ENCODE measurements around the gene KCNH1. TPM values are rescaled to one million over a fixed set of nuclear protein-coding genes. Genes with fewer than 3 reads are reported as not detected.

Gene KCNH1
- total and polyA plus RNA-seq, 10 of the 15 experiments (the other 5 are each of a cell fraction or from before 2014, with no cell fraction given), result 0.02 to 0.04 (median 0.04) TPM; not detected in 7

GRCh38 chr1:210684466-210685294 is 449.3 kb downstream of the KCNH1 start (continued):
- no peak for TF ChIP-seq TCF7 (IDR thresholded peaks at IDR 0.05; ENCODE audit: borderline replicate concordance)
- TF ChIP-seq SRF (IDR thresholded peaks at IDR 0.05; ENCODE audit: low read depth in 2 of 2, low read length in 2 of 2), result no peak
- TF ChIP-seq SKIL (IDR thresholded peaks at IDR 0.05; ENCODE audit: low read depth, poor library complexity, severe bottlenecking), result peak; percentile 15
- no peak for TF ChIP-seq BRCA1 (IDR thresholded peaks at IDR 0.05; ENCODE audit: low read depth, low read length)
- peak; percentile 60; the same call in 1 of the 2 replicates for TF ChIP-seq RELB (IDR thresholded peaks at IDR 0.05; ENCODE audit: low read depth)
- no peak for TF ChIP-seq CBFB (IDR thresholded peaks at IDR 0.05; ENCODE audit: low read depth)
- TF ChIP-seq IRF4 (IDR thresholded peaks at IDR 0.05; ENCODE audit: low read depth, low read length), result no peak
- TF ChIP-seq, protein P1, sequence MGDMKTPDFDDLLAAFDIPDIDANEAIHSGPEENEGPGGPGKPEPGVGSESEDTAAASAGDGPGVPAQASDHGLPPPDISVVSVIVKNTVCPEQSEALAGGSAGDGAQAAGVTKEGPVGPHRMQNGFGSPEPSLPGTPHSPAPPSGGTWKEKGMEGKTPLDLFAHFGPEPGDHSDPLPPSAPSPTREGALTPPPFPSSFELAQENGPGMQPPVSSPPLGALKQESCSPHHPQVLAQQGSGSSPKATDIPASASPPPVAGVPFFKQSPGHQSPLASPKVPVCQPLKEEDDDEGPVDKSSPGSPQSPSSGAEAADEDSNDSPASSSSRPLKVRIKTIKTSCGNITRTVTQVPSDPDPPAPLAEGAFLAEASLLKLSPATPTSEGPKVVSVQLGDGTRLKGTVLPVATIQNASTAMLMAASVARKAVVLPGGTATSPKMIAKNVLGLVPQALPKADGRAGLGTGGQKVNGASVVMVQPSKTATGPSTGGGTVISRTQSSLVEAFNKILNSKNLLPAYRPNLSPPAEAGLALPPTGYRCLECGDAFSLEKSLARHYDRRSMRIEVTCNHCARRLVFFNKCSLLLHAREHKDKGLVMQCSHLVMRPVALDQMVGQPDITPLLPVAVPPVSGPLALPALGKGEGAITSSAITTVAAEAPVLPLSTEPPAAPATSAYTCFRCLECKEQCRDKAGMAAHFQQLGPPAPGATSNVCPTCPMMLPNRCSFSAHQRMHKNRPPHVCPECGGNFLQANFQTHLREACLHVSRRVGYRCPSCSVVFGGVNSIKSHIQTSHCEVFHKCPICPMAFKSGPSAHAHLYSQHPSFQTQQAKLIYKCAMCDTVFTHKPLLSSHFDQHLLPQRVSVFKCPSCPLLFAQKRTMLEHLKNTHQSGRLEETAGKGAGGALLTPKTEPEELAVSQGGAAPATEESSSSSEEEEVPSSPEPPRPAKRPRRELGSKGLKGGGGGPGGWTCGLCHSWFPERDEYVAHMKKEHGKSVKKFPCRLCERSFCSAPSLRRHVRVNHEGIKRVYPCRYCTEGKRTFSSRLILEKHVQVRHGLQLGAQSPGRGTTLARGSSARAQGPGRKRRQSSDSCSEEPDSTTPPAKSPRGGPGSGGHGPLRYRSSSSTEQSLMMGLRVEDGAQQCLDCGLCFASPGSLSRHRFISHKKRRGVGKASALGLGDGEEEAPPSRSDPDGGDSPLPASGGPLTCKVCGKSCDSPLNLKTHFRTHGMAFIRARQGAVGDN (IDR thresholded peaks at IDR 0.05), result peak; percentile 27; the same call in 1 of the 2 replicates
- TF ChIP-seq NBN (IDR thresholded peaks at IDR 0.05), result peak; percentile 57; the same call in 1 of the 2 replicates
- TF ChIP-seq ZNF217 (IDR thresholded peaks at IDR 0.05), result 0 out of 2 replicates have a peak, but pooled peaks have one; percentile 50
- TF ChIP-seq, protein P2, sequence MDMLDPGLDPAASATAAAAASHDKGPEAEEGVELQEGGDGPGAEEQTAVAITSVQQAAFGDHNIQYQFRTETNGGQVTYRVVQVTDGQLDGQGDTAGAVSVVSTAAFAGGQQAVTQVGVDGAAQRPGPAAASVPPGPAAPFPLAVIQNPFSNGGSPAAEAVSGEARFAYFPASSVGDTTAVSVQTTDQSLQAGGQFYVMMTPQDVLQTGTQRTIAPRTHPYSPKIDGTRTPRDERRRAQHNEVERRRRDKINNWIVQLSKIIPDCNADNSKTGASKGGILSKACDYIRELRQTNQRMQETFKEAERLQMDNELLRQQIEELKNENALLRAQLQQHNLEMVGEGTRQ (IDR thresholded peaks at IDR 0.05; ENCODE audit: borderline replicate concordance, low read depth, low read length), result no peak
- TF ChIP-seq, protein P3, sequence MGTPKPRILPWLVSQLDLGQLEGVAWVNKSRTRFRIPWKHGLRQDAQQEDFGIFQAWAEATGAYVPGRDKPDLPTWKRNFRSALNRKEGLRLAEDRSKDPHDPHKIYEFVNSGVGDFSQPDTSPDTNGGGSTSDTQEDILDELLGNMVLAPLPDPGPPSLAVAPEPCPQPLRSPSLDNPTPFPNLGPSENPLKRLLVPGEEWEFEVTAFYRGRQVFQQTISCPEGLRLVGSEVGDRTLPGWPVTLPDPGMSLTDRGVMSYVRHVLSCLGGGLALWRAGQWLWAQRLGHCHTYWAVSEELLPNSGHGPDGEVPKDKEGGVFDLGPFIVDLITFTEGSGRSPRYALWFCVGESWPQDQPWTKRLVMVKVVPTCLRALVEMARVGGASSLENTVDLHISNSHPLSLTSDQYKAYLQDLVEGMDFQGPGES (IDR thresholded peaks at IDR 0.05), result no peak
- no peak for TF ChIP-seq KDM1A (IDR thresholded peaks at IDR 0.05; ENCODE audit: borderline replicate concordance)
- no peak for TF ChIP-seq POLR2AphosphoS5 (IDR thresholded peaks at IDR 0.05; ENCODE audit: low read length)
- no peak for TF ChIP-seq E2F4 (IDR thresholded peaks at IDR 0.05; ENCODE audit: low read depth, low read length)
- 0 out of 2 replicates have a peak, but pooled peaks have one; percentile 10 for TF ChIP-seq RAD51 (IDR thresholded peaks at IDR 0.05)
- no peak for TF ChIP-seq ZNF622 (IDR thresholded peaks at IDR 0.05)
- no peak for TF ChIP-seq HCFC1 (IDR thresholded peaks at IDR 0.05; ENCODE audit: low read length)
- peak; percentile 53; the same call in 1 of the 3 replicates for TF ChIP-seq POU2F2 (IDR thresholded peaks at IDR 0.05; ENCODE audit: borderline replicate concordance, low read depth, low read length)

All from GM12878 (cell line).